HG03060 (cell line): ENCODE data around the gene GADD45GIP1.
"Not testable (repeated sequence)": the region's sequence is repeated elsewhere in the genome, so short reads cannot be mapped to it uniquely, and the experiment has no call there.

ENCODE experiments used
- ATAC-seq: cut with Tn5 transposase; IDR thresholded peaks from one replicate; pipeline ENCODE4 v1.9.1; 2021; ENCODE audit warnings: low read depth, moderate number of reproducible peaks; ENCODE audit not compliant: unreplicated experiment

GADD45GIP1 gene

GRCh38 chr19:12990431-12990830 is 33.4 kb upstream of the GADD45GIP1 start:
- ATAC-seq: no peak

- ATAC-seq: no peak
These were observed 30.8 kb upstream of the GADD45GIP1 start for GRCh38 chr19:12987781-12988180.

- no peak for ATAC-seq
These were observed 30.2 kb upstream of the GADD45GIP1 start for GRCh38 chr19:12987190-12987589.

GRCh38 chr19:12986726-12987125 is 29.7 kb upstream of the GADD45GIP1 start:
- no peak for ATAC-seq

GRCh38 chr19:12985049-12985776 is 28.2 kb upstream of the GADD45GIP1 start:
- ATAC-seq: peak; percentile 52

GRCh38 chr19:12984683-12985048 is 27.6 kb upstream of the GADD45GIP1 start:
- ATAC-seq: no peak

- no peak for ATAC-seq
These were observed 27.2 kb upstream of the GADD45GIP1 start for GRCh38 chr19:12984143-12984627.

- no peak for ATAC-seq
These were observed 26.6 kb upstream of the GADD45GIP1 start for GRCh38 chr19:12983542-12984142.

GRCh38 chr19:12983091-12983490 is 26.1 kb upstream of the GADD45GIP1 start:
- ATAC-seq: no peak

GRCh38 chr19:12982648-12983047 is 25.6 kb upstream of the GADD45GIP1 start:
- ATAC-seq: no peak

GRCh38 chr19:12979974-12980373 is 23.0 kb upstream of the GADD45GIP1 start:
- ATAC-seq: no peak

- not testable (repeated sequence) for ATAC-seq
These were observed 19.1 kb upstream of the GADD45GIP1 start for GRCh38 chr19:12976109-12976508.

GRCh38 chr19:12975221-12975741 is 18.3 kb upstream of the GADD45GIP1 start:
- ATAC-seq: no peak

- no peak for ATAC-seq
These were observed 17.5 kb upstream of the GADD45GIP1 start for GRCh38 chr19:12974301-12975220.

GRCh38 chr19:12973236-12973635 is 16.2 kb upstream of the GADD45GIP1 start:
- ATAC-seq: no peak

GRCh38 chr19:12970070-12970820 is 13.2 kb upstream of the GADD45GIP1 start:
- ATAC-seq: no peak

- no peak for ATAC-seq
These were observed 12.4 kb upstream of the GADD45GIP1 start, which contains the start of gene DAND5 for GRCh38 chr19:12969292-12969988. Gene DAND5 (plus strand): TSS chr19:12969576. CDS start chr19:12969661, 85 bp downstream.

GRCh38 chr19:12967907-12968306 is 10.9 kb upstream of the GADD45GIP1 start:
- no peak for ATAC-seq

- ATAC-seq: no peak
These were observed 8.8 kb upstream of the GADD45GIP1 start for GRCh38 chr19:12965812-12966135.
